Thyroid gland (tissue), 4 donors: ENCODE results near the gene RAB31.

Source experiments
- POLR2A ChIP-seq, 2 donors: fragments of 450-650 bp; IDR thresholded peaks; one replicate each; pipeline ENCODE4 v1.6.1; 2017; ENCODE audit warnings: antibody characterized with exemption in 2 of 2, mild to moderate bottlenecking in 2 of 2, moderate library complexity in 1 of 2
- TF ChIP-seq, protein P1 (sequence below), 6 experiments: fragments of 200-600 bp in 3 of 6; fragments of 450-650 bp in 3 of 6; sonication (generic) in 3 of 6; IDR thresholded peaks; one replicate each; pipeline ENCODE4 v1.5.1; 2016 to 2019; ENCODE audit warnings: antibody characterized with exemption in 6 of 6, mild to moderate bottlenecking in 2 of 6, inconsistent platforms in 1 of 6, moderate library complexity in 1 of 6

DNA sequence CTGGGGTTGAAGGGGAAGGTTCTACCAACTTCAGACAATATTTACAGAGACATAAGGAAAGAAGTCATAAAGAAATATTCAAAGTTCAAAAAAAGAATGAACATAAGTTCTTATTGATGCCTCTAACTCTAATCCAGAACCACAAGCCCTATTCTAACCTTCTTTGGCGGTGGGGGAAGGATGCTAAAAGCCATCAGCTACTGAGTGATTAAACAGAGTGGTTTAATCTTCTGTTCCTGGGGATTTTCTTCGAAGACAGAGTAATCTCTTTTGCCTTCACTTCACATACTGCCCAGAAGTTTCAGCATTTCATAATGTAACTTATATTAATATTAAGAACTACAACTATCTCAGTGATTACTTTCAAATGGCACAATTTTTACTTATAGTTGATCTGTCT, 126.5 kb downstream of the RAB31 start:
- TF ChIP-seq, protein P1, sequence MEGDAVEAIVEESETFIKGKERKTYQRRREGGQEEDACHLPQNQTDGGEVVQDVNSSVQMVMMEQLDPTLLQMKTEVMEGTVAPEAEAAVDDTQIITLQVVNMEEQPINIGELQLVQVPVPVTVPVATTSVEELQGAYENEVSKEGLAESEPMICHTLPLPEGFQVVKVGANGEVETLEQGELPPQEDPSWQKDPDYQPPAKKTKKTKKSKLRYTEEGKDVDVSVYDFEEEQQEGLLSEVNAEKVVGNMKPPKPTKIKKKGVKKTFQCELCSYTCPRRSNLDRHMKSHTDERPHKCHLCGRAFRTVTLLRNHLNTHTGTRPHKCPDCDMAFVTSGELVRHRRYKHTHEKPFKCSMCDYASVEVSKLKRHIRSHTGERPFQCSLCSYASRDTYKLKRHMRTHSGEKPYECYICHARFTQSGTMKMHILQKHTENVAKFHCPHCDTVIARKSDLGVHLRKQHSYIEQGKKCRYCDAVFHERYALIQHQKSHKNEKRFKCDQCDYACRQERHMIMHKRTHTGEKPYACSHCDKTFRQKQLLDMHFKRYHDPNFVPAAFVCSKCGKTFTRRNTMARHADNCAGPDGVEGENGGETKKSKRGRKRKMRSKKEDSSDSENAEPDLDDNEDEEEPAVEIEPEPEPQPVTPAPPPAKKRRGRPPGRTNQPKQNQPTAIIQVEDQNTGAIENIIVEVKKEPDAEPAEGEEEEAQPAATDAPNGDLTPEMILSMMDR (IDR thresholded peaks at IDR 0.05), result no peak
- TF ChIP-seq POLR2A (IDR thresholded peaks at IDR 0.05), result no peak
